ENCODE results near the gene DSTYK.

DSTYK gene, protein sequence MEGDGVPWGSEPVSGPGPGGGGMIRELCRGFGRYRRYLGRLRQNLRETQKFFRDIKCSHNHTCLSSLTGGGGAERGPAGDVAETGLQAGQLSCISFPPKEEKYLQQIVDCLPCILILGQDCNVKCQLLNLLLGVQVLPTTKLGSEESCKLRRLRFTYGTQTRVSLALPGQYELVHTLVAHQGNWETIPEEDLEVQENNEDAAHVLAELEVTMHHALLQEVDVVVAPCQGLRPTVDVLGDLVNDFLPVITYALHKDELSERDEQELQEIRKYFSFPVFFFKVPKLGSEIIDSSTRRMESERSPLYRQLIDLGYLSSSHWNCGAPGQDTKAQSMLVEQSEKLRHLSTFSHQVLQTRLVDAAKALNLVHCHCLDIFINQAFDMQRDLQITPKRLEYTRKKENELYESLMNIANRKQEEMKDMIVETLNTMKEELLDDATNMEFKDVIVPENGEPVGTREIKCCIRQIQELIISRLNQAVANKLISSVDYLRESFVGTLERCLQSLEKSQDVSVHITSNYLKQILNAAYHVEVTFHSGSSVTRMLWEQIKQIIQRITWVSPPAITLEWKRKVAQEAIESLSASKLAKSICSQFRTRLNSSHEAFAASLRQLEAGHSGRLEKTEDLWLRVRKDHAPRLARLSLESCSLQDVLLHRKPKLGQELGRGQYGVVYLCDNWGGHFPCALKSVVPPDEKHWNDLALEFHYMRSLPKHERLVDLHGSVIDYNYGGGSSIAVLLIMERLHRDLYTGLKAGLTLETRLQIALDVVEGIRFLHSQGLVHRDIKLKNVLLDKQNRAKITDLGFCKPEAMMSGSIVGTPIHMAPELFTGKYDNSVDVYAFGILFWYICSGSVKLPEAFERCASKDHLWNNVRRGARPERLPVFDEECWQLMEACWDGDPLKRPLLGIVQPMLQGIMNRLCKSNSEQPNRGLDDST

DNA sequence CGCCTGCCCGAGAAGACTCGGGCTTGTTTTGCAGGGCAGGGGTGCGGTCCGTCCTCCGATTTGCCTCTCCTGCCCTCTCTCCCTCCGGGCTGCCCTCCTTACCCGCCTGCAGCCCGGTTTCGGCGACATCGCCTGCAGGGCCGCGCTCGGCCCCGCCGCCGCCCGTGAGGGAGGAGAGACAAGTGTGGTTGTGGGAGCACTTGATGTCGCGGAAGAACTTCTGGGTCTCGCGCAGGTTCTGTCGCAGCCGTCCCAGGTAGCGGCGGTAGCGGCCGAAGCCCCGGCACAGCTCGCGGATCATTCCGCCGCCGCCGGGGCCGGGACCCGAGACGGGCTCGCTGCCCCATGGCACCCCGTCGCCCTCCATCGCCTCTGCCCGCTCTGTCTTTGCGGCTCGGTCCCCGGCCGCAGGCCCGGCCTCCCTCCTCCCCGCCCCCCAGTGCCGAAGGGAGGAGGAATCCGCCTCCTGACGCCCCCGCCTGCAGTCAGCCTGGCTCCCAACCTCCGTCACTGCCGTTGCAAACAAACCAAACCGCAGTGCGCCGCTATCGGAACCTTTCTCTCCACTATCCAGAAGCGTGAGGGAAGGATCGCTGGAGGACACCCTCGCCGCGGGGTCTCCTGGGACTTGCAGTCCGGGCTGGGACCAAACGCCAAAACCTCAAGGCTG is at the start of gene DSTYK:
Gene DSTYK (minus strand): TSS at position 534 of the 670 bp plus-strand sequence. CDS start 167 bp downstream, at position 367.
- Histone ChIP-seq H3K36me3 (ENCODE audit: insufficient read depth, low read length) (no peaks in the 10 kb centered on the region), H3K4me3 (peak within 1 kb of the TSS; percentile 99), H3K9ac (ENCODE audit: insufficient read length) (peak within 1 kb of the TSS; percentile 87), H3K9me3 (ENCODE audit: low read depth, low read length) (no peaks in the 10 kb centered on the region), H3K27ac (no peak within 1 kb of the TSS)
- TF ChIP-seq POLR2AphosphoS5 (IDR thresholded peaks at IDR 0.05; ENCODE audit: borderline replicate concordance, low read depth, low read length) = peak; percentile 77
- TF ChIP-seq EZH2 (IDR thresholded peaks at IDR 0.05) = no peak
- TF ChIP-seq FOXP2 (optimal IDR thresholded peaks at IDR 0.05; ENCODE audit: control extremely low read depth, extremely low read length, insufficient read depth) = peak; percentile 97
- peak; percentile 87 for DNase-seq (ENCODE audit: low read depth, low spot score)

DNA sequence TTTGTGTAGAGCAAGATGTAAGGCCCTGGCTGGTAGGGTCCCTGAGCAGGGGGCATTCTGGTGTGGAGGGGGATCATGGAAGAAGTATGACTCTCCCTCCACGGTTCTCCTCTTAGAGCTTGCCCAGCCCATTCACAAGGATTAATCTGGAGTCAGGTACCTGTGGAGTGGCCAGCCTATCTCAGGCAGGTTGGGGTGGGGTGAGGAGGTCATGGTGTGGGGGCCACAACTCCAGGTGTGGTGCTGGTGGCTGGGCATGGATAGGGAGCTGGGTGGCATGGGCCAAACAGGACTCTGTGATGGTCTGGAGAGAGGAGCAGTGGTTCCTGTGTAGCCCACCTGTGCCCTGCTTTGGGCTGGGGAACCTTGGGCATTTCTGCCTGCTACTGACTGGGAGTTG is 48.5 kb upstream of the DSTYK start:
- Histone ChIP-seq H3K27ac (no peak overlapping the region), H3K4me3 (no peak overlapping the region), H3K9me3 (ENCODE audit: low read depth, low read length) (no peaks in the 10 kb centered on the region), H3K9ac (ENCODE audit: insufficient read length) (no peak overlapping the region), H3K36me3 (ENCODE audit: insufficient read depth, low read length) (no peaks in the 10 kb centered on the region)
- TF ChIP-seq POLR2AphosphoS5 (IDR thresholded peaks at IDR 0.05; ENCODE audit: borderline replicate concordance, low read depth, low read length) (no peak), FOXP2 (optimal IDR thresholded peaks at IDR 0.05; ENCODE audit: control extremely low read depth, extremely low read length, insufficient read depth) (no peak), EZH2 (IDR thresholded peaks at IDR 0.05) (no peak)
- no peak for DNase-seq (ENCODE audit: low read depth, low spot score)

DNA sequence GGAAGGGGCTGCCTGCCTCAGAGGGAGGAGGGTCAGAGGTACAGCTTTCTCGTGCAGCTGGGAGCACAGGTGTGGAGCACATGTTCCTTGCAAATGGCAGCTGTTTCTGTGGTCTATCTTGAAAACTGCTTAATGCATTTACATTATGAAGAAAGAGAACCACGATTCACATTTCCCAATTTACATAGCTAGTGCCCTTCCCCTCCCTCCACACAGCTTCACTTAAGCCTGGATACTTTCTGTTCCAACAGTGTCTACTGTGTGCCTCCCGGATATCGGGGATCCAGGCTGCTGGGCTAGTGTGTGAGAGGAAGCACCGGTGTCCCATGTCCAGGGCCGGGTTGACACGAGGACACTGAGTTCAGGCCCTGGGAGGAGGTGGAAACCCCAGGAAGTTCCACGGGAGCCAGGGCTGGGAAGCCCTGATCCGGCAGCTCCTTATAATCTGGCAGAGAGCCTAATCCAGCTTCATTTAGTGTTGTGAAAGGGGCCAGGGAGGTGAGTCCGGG is 47.9 kb upstream of the DSTYK start:
- H3K9me3 ChIP-seq (ENCODE audit: low read depth, low read length) = no peaks in the 10 kb centered on the region
- H3K27ac ChIP-seq = no peak overlapping the region
- no peaks in the 10 kb centered on the region for H3K36me3 ChIP-seq (ENCODE audit: insufficient read depth, low read length)
- no peak overlapping the region for H3K9ac ChIP-seq (ENCODE audit: insufficient read length)
- DNase-seq (ENCODE audit: low read depth, low spot score) = no peak
- TF ChIP-seq POLR2AphosphoS5 (IDR thresholded peaks at IDR 0.05; ENCODE audit: borderline replicate concordance, low read depth, low read length) (no peak), FOXP2 (optimal IDR thresholded peaks at IDR 0.05; ENCODE audit: control extremely low read depth, extremely low read length, insufficient read depth) (no peak), EZH2 (IDR thresholded peaks at IDR 0.05) (no peak)
- H3K4me3 ChIP-seq = no peak overlapping the region

DNA sequence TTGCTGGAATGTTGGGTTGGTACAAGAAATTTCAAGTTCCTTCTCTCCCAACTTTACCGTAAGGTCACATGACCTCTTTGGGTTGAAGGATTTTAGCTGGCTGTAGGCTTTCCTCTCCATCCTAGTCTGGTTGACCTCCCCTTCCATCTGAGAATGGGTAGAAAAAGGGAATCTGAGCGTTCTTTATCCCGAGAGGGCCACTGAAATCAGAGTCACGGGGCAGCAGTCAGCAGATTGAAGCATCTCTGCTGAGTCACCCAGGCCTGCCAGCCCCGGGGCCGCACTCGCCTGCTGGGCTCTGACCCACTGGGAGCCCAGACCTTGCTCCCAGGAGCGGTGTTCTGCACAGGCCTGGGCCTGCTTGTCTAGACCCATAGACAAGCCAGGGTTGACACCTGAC is 47.2 kb upstream of the DSTYK start:
- Histone ChIP-seq H3K9me3 (ENCODE audit: low read depth, low read length) (no peaks in the 10 kb centered on the region), H3K4me3 (no peak overlapping the region), H3K27ac (no peak overlapping the region), H3K9ac (ENCODE audit: insufficient read length) (no peak overlapping the region), H3K36me3 (ENCODE audit: insufficient read depth, low read length) (no peaks in the 10 kb centered on the region)
- TF ChIP-seq EZH2 (IDR thresholded peaks at IDR 0.05) = no peak
- no peak for TF ChIP-seq FOXP2 (optimal IDR thresholded peaks at IDR 0.05; ENCODE audit: control extremely low read depth, extremely low read length, insufficient read depth)
- TF ChIP-seq POLR2AphosphoS5 (IDR thresholded peaks at IDR 0.05; ENCODE audit: borderline replicate concordance, low read depth, low read length) = no peak
- no peak for DNase-seq (ENCODE audit: low read depth, low spot score)

DNA sequence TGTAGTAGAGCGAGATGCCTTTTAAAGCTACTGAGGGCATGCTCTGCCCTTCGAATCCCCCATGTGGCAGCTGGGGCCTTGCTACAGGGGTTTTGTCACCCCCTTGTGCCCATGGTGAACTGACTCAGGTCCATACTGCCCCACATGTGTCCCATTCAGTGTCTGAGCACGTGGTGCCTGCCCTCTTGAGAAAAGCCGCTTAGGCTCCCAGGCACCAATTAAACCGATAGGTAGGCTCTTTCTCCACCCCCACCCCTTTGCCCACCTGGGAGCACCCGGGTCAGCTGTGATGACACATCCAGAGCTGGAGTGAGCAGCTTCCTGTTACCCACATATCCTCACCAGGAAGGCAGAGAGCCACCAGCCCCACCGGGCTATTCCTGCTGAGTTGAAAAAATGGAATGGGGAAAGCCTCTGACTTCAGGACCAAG is 46.8 kb upstream of the DSTYK start:
- H3K9ac ChIP-seq (ENCODE audit: insufficient read length) = no peak overlapping the region
- TF ChIP-seq POLR2AphosphoS5 (IDR thresholded peaks at IDR 0.05; ENCODE audit: borderline replicate concordance, low read depth, low read length) (no peak), EZH2 (IDR thresholded peaks at IDR 0.05) (no peak), FOXP2 (optimal IDR thresholded peaks at IDR 0.05; ENCODE audit: control extremely low read depth, extremely low read length, insufficient read depth) (no peak)
- H3K27ac ChIP-seq = no peak overlapping the region

DNA sequence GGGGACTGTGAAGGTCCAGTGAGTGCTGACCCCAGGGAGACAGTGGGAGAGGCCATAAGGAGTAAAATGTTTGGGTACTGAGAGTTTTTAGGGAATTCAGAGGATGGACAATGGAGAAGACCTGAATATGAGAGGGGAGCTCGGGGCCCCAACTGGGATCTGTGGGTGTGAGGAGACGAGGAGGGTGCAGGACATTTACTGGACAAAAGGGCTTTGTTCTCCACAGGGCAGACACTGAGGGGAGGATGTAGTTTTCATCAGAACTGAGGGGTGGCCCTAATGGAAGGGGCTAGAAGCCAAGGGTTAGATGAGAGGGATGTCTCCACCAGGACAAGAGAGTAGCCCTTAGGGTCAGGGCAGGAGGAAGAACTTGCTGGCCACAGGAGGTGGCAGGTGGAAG is 46.2 kb upstream of the DSTYK start:
- Histone ChIP-seq H3K36me3 (ENCODE audit: insufficient read depth, low read length) (no peaks in the 10 kb centered on the region), H3K27ac (no peak overlapping the region), H3K9me3 (ENCODE audit: low read depth, low read length) (no peaks in the 10 kb centered on the region), H3K9ac (ENCODE audit: insufficient read length) (no peak overlapping the region), H3K4me3 (no peak overlapping the region)
- no peak for DNase-seq (ENCODE audit: low read depth, low spot score)
- no peak for TF ChIP-seq FOXP2 (optimal IDR thresholded peaks at IDR 0.05; ENCODE audit: control extremely low read depth, extremely low read length, insufficient read depth)
- TF ChIP-seq EZH2 (IDR thresholded peaks at IDR 0.05) = no peak
- TF ChIP-seq POLR2AphosphoS5 (IDR thresholded peaks at IDR 0.05; ENCODE audit: borderline replicate concordance, low read depth, low read length) = no peak

More for the DNA sequence above, 46.8 kb upstream of the DSTYK start:
- no peak overlapping the region for H3K4me3 ChIP-seq
- no peaks in the 10 kb centered on the region for H3K9me3 ChIP-seq (ENCODE audit: low read depth, low read length)
- no peak for DNase-seq (ENCODE audit: low read depth, low spot score)
- no peaks in the 10 kb centered on the region for H3K36me3 ChIP-seq (ENCODE audit: insufficient read depth, low read length)

DNA sequence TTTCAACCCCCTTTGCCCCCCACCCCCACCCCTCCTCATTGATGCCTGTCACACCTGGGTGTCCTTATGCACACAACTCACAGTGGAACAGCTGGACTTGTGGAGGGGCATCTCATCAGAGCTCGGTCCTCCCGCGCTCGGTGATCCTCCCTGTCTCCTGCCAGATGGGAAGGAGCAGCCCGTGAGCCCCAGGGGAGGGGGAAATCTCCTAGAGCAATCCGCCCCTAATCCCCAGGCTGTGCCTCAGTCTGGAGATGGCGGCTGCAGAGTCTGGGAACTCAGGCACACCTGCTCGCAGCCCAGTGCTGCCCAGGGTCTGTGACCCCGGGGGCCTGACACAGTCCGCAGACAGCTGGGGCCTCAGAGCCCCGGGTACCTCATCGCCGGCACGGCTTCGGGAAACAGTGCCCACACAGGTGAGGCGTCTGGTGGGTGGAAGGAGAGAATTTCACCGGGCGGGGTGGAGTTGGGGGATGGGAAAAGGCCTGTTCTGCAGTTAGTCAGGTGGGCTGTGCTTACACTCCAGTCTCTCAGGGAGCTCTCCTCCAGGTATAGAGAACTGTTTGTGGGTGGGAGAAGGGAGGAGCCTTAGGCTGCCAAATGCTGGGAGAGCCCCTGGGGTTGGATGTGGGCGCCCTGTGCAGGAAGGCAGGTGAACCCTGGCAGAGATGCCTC is 45.6 kb upstream of the DSTYK start:
- no peak for DNase-seq (ENCODE audit: low read depth, low spot score)
- H3K4me3 ChIP-seq = no peak overlapping the region
- no peak overlapping the region for H3K27ac ChIP-seq
- no peaks in the 10 kb centered on the region for H3K9me3 ChIP-seq (ENCODE audit: low read depth, low read length)
- no peak overlapping the region for H3K9ac ChIP-seq (ENCODE audit: insufficient read length)
- no peak for TF ChIP-seq POLR2AphosphoS5 (IDR thresholded peaks at IDR 0.05; ENCODE audit: borderline replicate concordance, low read depth, low read length)
- no peak for TF ChIP-seq FOXP2 (optimal IDR thresholded peaks at IDR 0.05; ENCODE audit: control extremely low read depth, extremely low read length, insufficient read depth)
- TF ChIP-seq EZH2 (IDR thresholded peaks at IDR 0.05) = no peak
- H3K36me3 ChIP-seq (ENCODE audit: insufficient read depth, low read length) = no peaks in the 10 kb centered on the region

Measured in SK-N-MC (cell line).